ENCODE data around the gene TMC5.
"Not testable (repeated sequence)": the region's sequence is repeated elsewhere in the genome, so short reads cannot be mapped to it uniquely, and the experiment has no call there.

Gene TMC5

DNA sequence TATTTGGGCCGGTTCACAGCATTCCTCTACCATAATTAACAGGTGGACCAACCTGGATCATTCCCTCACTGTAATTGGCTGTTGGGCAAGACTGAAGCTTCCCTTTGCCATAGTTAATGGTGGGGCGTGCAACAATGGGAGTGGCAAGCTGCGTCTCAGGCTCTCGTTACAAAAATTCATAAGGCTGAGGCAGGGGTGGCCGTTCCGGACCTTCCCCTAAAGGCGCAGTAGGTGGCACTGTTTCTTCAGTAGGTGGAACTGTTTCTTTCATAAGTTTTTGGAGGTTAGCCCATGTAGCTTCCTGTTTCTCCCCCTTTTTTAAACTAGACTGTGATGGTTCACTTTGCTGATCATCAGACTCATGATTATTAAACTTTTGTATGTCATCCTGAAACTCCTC is 17.0 kb upstream of the TMC5 start:
- DNase-seq, result no peak

DNA sequence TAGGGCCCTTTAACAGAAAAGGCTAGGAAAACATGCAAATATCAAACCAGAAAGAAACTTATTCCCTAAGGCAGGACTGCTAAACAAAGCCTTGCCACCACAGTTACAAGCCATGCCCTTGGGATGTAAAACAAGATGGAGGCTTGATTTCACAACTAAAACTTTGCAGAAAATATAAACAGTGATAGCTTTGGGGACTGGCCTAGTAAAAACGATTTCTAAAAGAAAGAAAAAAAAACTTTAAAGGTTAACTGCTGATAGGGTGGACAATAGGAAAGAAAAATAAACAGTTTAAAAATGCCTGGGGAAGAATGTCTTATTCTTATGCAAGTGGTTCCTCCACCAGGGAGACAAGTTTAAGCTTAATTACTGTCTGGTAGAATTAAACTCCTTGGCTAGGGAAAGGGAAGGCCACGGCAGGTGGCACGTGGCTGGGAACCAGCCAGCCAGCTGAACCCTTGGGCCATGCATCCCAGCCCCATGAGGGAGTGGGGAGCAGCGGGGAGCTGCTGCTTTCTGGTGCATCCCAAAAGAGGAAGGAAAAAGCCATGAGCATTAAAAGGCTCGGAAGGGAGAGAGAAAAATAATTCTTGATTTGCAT is 10.7 kb upstream of the TMC5 start:
- DNase-seq, result no peak

DNA sequence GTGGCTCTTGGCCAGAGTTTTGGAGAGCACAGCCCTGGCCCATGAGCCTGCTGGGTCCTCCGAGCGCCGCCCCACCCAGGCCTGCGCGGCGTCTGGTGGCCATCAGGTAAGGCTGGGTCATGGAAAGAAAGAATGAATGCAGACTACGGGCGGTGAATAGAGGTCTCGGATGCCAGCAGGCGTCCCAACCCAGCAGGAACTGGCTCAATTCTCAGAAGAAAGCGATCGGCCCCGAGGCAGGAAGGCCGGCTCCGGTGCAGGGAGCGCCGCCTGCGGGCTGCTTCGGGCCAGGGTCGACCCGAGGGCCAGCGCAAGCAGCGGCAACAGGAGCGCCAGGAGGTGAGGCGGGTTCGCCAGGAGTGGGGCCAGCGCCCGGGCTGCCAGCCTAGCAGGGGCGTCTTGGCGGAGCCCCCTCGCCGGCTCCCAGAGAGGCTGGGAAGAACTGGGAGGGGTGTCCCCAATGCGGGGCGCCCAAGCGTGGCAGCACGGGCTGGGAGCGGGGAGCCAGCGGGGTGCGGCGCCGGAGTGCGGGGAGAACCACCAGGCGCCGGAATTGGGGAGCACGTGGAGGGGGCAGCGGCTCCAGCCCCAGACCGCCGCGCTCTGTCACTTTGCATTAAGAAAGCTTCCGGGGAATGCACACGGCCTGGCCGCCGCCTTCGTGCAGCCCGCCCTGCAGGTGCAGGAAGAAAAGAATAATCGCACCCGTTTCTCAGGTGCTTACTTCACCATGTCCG is 7.1 kb upstream of the TMC5 start:
- DNase-seq, result peak; percentile 32

DNA sequence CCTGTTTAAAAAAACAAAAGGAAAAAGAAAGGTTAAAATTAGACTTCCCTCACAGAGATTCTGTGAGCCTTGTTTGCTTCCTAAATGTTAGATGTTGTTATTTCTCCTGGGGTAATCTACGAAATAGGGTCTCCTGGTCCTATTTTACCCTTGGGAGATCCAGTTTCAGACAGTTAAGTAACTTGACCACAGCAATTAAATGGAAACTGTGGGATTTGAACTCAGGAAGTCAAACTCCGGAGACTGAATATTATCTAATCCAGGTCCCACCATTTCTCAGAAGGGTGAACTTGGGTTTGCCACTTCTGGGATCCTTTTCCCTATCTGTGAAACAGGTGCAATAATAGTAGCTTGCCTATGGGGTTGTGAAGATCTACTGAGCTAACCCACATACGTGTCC is 6.4 kb upstream of the TMC5 start:
- no peak for DNase-seq

DNA sequence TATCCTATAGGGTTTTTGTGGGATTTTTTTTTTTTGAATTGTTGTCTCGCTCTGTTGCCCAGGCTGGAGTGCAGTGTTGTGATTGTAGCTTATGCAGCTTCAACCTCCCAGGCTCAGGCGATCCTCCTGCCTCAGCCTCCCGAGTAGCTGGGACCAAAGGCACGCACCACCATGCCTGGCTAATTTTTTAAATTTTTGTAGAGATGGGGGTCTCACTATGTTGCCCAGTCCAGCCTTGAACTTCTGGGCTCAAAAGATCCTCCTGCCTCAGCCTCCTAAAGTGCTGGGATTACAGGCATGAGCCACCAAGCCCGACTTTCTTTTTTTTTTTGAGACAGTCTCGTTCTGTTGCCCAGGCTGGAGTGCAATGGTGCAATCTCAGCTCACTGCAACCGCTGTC is 5.6 kb upstream of the TMC5 start:
- DNase-seq, result not testable (repeated sequence)

DNA sequence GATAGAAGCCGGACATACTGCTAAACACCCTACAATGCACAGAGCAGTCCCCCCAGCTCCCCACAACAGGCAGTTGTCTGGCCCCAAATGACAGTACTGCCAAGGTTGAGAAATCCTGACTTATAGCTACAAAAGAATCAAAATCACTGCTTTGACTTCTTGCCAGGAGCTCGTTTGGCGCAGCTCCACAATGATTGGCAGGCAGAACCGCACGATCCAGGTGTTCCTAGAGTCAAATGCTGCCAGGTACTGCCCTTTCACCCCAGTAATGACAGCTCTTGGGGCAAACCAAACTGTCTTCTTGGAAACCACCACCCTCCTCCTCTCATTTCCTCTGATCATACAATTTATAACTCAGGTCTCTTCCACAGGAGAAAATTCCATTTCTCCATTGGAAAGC is 2.2 kb upstream of the TMC5 start:
- no peak for DNase-seq

DNA sequence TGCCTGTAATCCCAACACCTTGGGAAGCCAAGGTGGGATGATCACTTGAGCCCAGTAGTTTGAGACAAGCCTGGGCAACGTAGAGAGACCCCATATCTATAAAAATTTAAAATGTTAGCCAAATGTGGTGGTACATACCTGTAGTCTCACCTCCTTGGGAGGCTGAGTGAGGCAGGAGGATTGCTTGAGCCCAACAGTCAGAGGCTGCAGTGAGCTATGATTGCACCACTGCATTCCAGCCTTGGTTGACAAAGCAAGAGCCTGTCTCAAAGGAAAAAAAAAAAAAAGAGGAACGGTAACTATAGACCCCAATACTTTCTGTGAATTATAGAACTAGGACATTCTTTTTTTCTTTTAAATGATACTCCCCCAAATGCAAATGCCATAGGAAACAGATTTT is 1.8 kb upstream of the TMC5 start:
- DNase-seq, result no peak

DNA sequence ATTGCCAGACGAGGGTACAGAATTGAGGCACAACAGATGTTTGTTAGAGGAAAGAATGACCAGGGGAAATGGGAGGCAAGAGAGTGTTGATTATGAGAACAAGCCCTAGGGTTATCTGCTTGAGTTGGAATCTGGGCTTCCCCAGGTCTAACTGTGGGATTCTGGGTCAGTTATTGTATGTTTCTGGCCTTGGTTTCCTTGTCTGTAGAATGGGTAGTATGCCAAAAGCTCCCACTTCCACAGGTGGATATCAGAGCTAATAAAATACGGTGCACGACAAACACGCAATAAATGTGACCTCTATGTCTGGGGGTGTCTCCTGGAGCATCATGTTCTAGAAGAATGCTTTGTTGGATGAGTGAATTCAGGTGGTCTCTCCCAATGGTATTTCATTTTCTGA is 517 bp downstream of the TMC5 start:
- no peak for DNase-seq

DNA sequence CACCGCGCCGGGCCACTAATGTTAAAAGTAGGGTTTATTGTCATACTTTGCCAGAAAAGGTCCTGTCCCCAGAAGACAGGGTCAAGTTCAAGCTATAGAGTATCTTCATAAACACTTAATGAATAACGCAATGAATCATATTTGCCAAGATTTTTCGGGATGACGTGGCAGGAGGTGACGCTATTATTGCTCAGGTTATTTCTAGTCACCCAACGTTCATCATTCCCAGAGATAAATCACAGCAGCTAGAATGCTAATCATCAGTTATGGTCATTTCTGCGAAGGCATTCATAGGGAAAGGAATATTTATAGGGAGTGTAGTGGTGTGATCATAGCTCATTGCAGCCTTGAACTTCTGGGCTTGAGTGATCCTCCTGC is 2.0 kb downstream of the TMC5 start:
- DNase-seq, result no peak

DNA sequence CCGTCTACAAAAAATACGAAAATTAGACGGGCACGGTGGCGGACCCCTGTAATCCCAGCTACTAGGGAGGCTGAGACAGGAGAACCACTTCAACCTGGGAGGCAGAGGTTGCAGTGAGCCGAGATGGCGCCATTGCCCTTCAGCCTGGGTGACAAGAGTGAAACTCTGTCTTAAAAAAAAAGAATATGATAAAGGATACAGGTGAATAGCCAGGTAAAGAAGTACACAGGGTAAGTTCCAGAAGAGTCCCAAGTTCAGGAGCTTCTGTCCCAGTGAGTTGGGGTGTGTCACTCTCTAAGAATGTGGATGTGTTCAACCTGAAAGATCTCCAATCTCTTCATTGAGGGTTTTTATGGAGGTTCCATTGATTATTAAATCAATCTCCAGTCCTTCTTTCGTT is 6.8 kb downstream of the TMC5 start:
- no peak for DNase-seq

DNA sequence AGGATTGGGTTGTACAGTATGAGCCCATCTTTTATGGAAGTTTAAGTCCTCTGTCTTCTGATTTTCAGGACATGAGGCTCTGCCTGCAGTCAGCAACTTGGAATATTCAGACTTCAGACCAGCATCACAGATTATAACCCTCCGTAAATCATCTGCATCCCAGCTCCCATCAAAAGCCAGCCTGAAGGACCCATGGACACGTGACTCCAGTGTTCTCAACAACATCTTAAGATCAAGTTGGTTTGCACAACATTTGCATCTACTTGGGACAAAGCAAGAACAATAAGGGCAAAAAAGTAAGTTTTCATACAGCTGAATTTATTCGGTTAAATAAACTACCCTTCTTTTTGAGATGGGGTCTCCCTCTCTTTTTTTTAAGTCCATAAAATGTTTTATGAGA is 12.7 kb downstream of the TMC5 start:
- no peak for DNase-seq

DNA sequence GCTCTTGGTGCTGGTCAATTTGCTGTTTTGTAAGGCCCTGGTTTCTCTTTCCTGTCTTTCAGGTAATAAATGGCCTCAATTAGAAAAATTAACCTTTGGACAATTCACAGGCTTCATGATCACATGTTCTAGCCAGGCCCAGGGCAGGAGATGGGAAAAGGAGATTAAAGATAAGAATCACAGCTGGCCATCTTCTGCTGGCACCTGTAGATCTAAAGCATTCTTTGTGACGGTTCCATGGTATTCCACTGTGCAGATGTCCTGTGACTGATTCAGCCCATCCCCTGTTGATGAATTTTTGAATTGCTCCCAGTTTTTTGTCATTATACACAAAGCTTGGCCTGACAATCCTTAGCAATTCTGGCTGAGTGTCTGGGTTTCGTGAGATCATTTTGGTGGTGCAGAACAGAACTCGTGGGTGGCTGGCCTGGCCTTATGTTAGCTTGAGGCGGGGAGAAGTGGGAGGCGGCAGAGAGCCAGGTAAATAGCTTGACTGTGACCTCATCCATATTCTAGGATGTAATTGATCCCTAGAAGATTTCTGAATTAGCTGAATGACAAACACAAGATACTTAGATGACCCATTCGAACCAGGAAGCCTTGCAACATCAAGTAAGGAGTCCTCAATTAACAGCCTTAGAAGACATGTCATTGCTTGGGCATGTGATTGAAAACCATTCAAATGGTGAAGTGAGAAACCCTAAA is 14.1 kb downstream of the TMC5 start:
- DNase-seq, result no peak

DNA sequence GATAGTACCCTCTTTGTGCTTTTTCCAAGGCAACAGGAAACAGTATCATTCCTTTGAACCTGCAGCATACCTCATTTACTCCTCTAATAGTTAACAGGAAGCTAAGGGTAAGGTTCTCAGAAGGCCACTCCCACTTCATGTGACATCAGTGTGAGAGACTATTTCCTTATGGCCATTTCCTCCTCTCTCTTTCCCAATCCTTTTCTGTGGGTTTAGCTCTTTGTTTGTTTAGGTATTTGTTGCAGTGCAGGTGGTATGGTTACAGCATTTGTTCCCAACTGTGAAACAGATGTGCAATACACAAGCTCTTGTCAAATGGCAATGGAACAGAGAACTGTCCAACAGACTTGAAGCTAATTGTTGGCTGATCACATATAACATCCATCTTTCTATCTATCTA is 14.7 kb downstream of the TMC5 start:
- DNase-seq, result peak; percentile 80

DNA sequence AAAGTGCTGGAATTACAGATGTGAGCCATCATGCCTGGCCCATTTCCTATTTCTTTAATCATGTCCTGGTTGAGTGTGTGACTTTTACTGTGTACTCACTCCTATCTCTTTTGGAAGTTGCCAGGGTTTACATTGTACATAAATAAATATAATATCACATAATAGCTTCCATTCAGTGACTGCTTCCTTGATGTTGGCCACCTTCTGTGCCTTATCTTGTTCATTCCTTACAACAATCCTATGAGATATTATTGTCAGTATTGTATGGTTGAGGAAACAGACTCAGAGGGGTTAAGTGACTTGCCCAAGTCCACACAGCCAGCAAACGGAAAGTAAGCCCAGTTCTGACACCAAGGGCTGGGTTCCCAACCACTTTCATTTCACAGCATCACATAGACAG is 16.9 kb downstream of the TMC5 start:
- no peak for DNase-seq

DNA sequence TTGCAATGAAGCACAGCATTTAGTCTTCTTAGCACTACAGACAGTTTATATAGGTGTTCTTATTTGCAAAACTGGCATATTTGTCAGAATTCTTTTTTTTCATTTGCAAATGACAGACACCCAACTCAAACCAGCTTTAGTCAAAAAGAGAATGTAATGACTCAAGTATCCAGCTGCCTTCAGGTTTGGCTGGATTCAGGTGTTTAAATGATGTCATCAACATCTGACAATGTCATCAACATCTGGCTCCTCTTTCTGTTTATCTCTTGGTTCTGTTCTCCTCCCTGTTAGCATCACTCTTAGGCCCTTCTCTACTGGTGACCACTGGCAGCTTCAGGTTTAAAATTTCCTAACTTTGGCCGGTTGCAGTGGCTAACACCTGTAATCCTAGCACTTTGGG is 18.9 kb downstream of the TMC5 start:
- no peak for DNase-seq

DNA sequence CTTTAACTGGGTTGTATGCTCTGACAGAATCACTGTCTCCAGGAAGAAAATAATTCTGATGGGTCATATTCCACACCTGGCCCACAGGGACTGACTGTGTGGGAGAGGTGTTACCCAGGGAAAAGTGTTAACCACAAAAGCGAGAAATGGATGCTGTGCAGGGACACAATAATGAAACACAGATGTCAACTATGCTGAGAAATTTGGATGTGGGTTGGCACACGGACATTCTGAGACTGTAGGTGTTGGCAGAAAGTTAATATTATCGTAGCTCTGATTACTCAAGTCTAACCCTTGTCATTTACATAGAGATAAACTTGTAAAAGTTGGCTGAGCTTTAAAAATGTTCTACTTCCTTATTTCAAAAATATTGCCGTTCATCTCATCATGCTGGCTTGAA is 19.6 kb downstream of the TMC5 start:
- no peak for DNase-seq

DNA sequence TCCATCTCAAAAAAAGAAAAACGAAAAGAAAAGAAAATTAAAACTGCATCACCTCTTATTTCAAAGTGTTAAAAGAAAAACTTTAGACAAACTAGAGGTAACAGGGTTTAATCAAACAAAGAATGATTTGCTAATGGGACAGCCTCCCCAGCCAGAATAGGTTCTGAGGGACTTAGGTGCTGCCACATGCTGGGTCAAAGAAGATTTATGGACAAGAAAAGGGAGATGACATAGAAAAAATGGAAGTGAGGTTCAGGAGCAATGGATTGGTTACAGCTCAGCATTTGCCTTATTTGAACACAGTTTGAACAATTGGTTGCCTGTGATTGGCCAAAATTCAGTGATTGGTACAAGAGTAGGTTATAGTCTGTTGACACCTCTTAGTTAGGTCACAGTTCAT is 21.1 kb downstream of the TMC5 start:
- DNase-seq, result no peak

DNA sequence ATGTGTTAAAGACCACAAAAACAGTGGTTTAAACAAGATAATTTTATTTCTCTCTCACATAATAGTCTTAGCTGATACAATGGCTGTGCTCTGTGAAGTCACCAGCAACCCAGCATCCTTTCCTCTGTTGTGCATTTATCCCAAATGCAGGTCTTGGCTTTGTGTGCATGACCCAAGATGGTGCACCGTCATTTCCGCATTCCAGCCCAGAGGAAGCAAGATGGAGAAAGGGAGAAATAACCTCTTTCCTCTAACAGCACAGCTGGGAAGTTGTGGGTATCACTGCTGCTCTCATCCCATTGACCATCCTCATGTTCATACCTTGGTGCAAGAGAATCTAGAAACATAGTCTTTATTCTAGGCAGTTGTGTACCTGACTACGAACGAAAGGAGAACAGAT is 21.8 kb downstream of the TMC5 start:
- no peak for DNase-seq

DNA sequence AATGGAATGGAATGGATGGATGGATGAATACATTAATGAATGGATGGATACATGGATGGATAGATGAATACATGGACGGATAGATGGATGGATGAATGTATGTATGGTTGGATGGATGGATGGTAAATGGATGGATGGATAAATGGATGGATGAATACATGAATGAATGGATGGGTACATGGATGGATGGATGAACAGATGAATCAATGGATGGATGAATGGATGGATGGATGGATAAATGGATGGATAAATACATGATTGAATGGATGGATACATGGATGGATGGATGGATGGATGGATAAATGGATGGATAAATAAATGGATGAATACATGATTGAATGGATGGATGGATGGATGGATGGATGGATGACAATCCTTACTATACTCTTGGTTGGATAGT is 26.0 kb downstream of the TMC5 start:
- DNase-seq, result no peak

DNA sequence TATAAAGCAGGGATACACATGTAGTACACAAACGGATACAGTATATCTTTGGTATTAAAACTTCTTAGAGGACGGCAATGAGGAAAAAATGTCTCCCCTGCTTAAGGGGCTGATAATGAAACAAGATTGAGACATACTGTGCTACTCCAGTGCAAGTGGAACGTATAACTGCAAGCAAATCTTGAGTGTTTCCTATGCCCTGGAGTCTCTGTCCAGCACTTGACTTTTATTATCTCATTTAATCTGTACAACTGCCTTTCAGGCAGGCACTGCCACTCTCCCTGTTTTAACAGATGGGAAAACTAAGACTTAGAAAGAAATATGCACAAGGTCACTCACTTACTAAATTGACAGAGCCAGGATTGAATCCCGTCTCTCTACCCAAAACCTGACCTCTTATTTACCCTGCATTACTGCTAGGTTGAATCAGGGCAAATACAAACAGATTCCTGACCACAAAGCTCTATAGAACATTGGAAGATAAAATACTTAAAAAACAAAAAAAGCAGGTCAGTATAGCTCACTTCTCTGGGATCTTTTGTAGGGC is 28.7 kb downstream of the TMC5 start:
- DNase-seq, result no peak

DNA sequence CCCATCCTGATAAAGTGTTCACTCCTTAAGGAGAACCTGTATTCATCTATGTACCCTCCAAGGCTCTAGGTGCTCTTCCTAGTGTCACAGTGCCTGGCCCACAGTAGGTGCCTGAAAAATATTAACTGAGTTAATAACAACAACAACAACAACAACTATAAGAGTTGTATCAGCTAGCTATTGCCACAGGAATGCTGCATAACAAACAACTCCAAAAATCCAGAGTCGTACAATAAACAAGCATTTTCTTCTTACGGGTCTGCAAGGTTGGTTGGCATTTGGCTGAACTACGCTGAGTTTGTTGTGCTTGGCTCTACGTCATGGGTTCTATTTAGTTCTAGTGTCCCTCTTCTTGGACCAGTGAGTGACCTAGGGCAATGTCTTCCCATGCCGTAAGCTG is 29.2 kb downstream of the TMC5 start:
- DNase-seq, result no peak

DNA sequence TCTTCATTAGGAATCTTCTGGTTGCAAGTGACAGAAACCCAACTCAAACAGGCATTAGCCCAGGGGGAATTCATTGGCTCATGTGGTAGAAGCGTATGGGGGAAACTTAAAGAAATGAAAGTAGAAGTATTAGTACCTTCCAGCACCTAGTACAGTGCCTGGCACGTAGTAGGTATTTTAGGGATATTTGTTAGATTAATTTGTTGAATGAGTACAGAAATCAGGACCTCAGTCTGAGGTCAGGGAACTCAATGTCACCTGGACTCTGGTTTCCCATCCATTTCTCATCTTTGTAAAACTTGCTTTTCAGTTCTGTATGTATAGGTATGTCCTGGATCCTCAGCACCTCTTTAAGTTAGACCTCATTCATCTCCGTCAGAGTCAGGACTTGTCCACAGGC is 32.5 kb downstream of the TMC5 start:
- no peak for DNase-seq

DNA sequence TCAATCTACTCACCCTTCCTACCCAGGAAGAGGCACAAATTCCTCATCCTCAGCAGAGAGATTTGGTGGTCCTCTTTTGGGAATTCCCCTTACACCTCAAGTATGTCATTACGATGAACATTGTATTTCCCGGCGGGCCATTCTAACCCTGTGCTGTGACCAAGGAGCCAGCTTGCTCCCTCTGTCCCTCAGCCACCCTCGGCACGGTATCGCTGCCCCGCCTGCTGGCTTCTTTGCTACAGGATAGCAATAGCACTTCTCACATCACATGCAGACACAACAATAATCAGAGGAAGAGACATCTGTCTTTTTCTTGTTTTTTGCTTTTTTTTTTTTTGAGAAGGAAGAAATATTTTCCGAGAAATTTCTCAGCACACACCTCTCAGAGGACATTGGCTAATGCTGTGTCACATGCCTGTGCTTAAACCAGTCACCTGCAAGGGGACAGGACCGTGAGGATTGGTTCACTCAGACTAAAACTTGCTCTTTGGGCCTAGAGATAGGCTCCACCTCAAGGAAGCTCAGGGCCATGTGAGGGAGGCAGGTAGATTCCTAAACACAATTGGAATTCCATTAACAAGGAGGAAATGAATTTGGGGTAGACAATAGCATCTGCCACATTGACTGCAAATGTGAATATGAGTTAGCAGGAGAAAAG is 41.2 kb downstream of the TMC5 start:
- DNase-seq, result no peak

DNA sequence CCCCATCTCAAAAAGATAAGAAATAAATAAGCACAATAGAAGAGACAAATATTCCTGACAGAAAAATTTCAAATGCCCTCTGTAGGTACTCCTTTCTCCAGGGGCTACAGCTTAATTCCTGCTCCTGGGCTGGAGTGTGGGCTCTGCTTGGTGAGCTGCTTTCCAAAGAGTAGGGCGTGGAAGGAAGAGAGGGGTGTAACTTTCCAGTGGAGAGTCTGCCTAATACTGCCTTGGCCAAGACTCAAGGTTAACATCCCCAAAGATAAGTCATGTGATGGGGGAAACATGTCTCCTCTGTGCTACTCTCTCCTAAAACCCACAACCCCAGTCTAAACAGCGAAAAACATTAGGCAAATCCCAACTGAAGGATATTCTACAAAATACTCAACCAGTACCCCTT is 42.7 kb downstream of the TMC5 start:
- DNase-seq, result no peak
